ENCODE measurements around the gene NTN1.

GRCh38 chr17:9242497-9242881 is 221.2 kb downstream of the NTN1 start:
- TF ChIP-seq ZBTB21 (tag by site-specific recombination; IDR thresholded peaks at IDR 0.05) (no peak), ZNF248 (tag by site-specific recombination; IDR thresholded peaks at IDR 0.05) (no peak), SP2 (tag by site-specific recombination; IDR thresholded peaks at IDR 0.05) (no peak), ZNF488 (tag by site-specific recombination; IDR thresholded peaks at IDR 0.05) (no peak), ZNF202 (tag by site-specific recombination; IDR thresholded peaks at IDR 0.05; ENCODE audit: borderline replicate concordance) (no peak), CTCF (tag by site-specific recombination; IDR thresholded peaks at IDR 0.05) (no peak), ZNF558 (tag by site-specific recombination; IDR thresholded peaks at IDR 0.05) (no peak), KLF9 (tag by site-specific recombination; IDR thresholded peaks at IDR 0.05; ENCODE audit: low read depth) (no peak), ZNF658 (tag by site-specific recombination; IDR thresholded peaks at IDR 0.05) (no peak), ZNF76 (tag by site-specific recombination; IDR thresholded peaks at IDR 0.05; ENCODE audit: borderline replicate concordance, low read depth) (no peak), ZNF184 (tag by site-specific recombination; IDR thresholded peaks at IDR 0.05) (no peak), REST (tag by site-specific recombination; IDR thresholded peaks at IDR 0.05) (no peak), RBAK (tag by site-specific recombination; IDR thresholded peaks at IDR 0.05) (no peak)

All from HEK293 (cell line).